ENCODE results near the gene RPS27L.

Gene RPS27L

GRCh38 chr15:63157118-63157843, at the start of gene RPS27L:
RPS27L (minus strand) TSS chr15:63157477; CDS start chr15:63157405, 72 bp downstream.
- Histone ChIP-seq H3K4me2 (ENCODE audit: low read length) (peak within 1 kb of the TSS; percentile 88), H3K27me3 (ENCODE audit: low read depth, low read length) (no peaks in the 10 kb centered on the region), H4K20me1 (ENCODE audit: insufficient read depth, low read length) (no peaks in the 10 kb centered on the region), H3K36me3 (replicated peaks; ENCODE audit: low read depth, low read length) (peaks cover 6% of the 10 kb centered on the region), H3K27ac (ENCODE audit: low read length) (peak within 1 kb of the TSS; percentile 75), H3K79me2 (ENCODE audit: low read length) (peaks cover 16% of the 10 kb centered on the region), H3K9me3 (ENCODE audit: insufficient read depth, low read length) (no peaks in the 10 kb centered on the region), H2AFZ (ENCODE audit: low read depth, low read length) (peak within 1 kb of the TSS; percentile 89), H3K9ac (ENCODE audit: low read length) (peak within 1 kb of the TSS; percentile 87), H3K4me3 (ENCODE audit: low read length) (peak within 1 kb of the TSS; percentile 84), H3K4me1 (ENCODE audit: low read length) (peaks cover 5% of the 10 kb centered on the region)
- TF ChIP-seq CTCF (IDR thresholded peaks at IDR 0.05; ENCODE audit: low read depth, low read length) (no peak), EZH2phosphoT487 (IDR thresholded peaks at IDR 0.05; ENCODE audit: low read depth) (no peak)

- peaks cover 30% of the 10 kb centered on the region for H4K20me1 ChIP-seq (ENCODE audit: insufficient read depth, low read length)
- H3K4me3 ChIP-seq (ENCODE audit: low read length): no peak overlapping the region
- peaks cover 14% of the 10 kb centered on the region for H3K79me2 ChIP-seq (ENCODE audit: low read length)
- H2AFZ ChIP-seq (ENCODE audit: low read depth, low read length): no peak overlapping the region
- H3K27ac ChIP-seq (ENCODE audit: low read length): no peak overlapping the region
- H3K27me3 ChIP-seq (ENCODE audit: low read depth, low read length): no peaks in the 10 kb centered on the region
- peaks cover 30% of the 10 kb centered on the region for H3K4me1 ChIP-seq (ENCODE audit: low read length)
- H3K9ac ChIP-seq (ENCODE audit: low read length): no peak overlapping the region
- no peaks in the 10 kb centered on the region for H3K9me3 ChIP-seq (ENCODE audit: insufficient read depth, low read length)
- no peak overlapping the region for H3K4me2 ChIP-seq (ENCODE audit: low read length)
- TF ChIP-seq EZH2phosphoT487 (IDR thresholded peaks at IDR 0.05; ENCODE audit: low read depth): no peak
- H3K36me3 ChIP-seq (replicated peaks; ENCODE audit: low read depth, low read length): peaks cover 5% of the 10 kb centered on the region
Observed at GRCh38 chr15:63206079-63206478, 48.8 kb upstream of the RPS27L start.

- peaks cover 25% of the 10 kb centered on the region for H3K4me1 ChIP-seq (ENCODE audit: low read length)
- H3K9ac ChIP-seq (ENCODE audit: low read length): no peak overlapping the region
- peaks cover 5% of the 10 kb centered on the region for H3K36me3 ChIP-seq (replicated peaks; ENCODE audit: low read depth, low read length)
- peaks cover 27% of the 10 kb centered on the region for H3K79me2 ChIP-seq (ENCODE audit: low read length)
- H3K4me3 ChIP-seq (ENCODE audit: low read length): no peak overlapping the region
- no peaks in the 10 kb centered on the region for H3K9me3 ChIP-seq (ENCODE audit: insufficient read depth, low read length)
- H3K27ac ChIP-seq (ENCODE audit: low read length): no peak overlapping the region
- no peaks in the 10 kb centered on the region for H3K27me3 ChIP-seq (ENCODE audit: low read depth, low read length)
- H2AFZ ChIP-seq (ENCODE audit: low read depth, low read length): no peak overlapping the region
- TF ChIP-seq CTCF (IDR thresholded peaks at IDR 0.05; ENCODE audit: low read depth, low read length) (peak; percentile 33; the same call in 1 of the 2 replicates), EZH2phosphoT487 (IDR thresholded peaks at IDR 0.05; ENCODE audit: low read depth) (no peak)
- peak overlapping the region; percentile 25 for H3K4me2 ChIP-seq (ENCODE audit: low read length)
- H4K20me1 ChIP-seq (ENCODE audit: insufficient read depth, low read length): peaks cover 33% of the 10 kb centered on the region
Observed at GRCh38 chr15:63203451-63204090, 46.3 kb upstream of the RPS27L start.

GRCh38 chr15:63202861-63203260, 45.6 kb upstream of the RPS27L start:
- Histone ChIP-seq H3K9ac (ENCODE audit: low read length) (no peak overlapping the region), H2AFZ (ENCODE audit: low read depth, low read length) (no peak overlapping the region), H3K79me2 (ENCODE audit: low read length) (peaks cover 33% of the 10 kb centered on the region), H3K9me3 (ENCODE audit: insufficient read depth, low read length) (no peaks in the 10 kb centered on the region), H3K36me3 (replicated peaks; ENCODE audit: low read depth, low read length) (peaks cover 5% of the 10 kb centered on the region), H3K4me3 (ENCODE audit: low read length) (no peak overlapping the region), H3K4me1 (ENCODE audit: low read length) (peaks cover 30% of the 10 kb centered on the region), H3K27me3 (ENCODE audit: low read depth, low read length) (no peaks in the 10 kb centered on the region), H3K27ac (ENCODE audit: low read length) (no peak overlapping the region), H4K20me1 (ENCODE audit: insufficient read depth, low read length) (peaks cover 38% of the 10 kb centered on the region), H3K4me2 (ENCODE audit: low read length) (no peak overlapping the region)
- TF ChIP-seq EZH2phosphoT487 (IDR thresholded peaks at IDR 0.05; ENCODE audit: low read depth) (no peak), CTCF (IDR thresholded peaks at IDR 0.05; ENCODE audit: low read depth, low read length) (no peak)
